Glomerular visceral epithelial cell (primary cell): ENCODE data around the gene STPG3.
A peak's percentile ranks its signal among the peaks of the same experiment; 100 is the strongest.

ENCODE experiments used
- DNase-seq: peaks from one replicate; pipeline ENCODE4 v3.0.0-alpha.2; 2016; ENCODE audit errors: extremely low spot score

Gene STPG3

DNA sequence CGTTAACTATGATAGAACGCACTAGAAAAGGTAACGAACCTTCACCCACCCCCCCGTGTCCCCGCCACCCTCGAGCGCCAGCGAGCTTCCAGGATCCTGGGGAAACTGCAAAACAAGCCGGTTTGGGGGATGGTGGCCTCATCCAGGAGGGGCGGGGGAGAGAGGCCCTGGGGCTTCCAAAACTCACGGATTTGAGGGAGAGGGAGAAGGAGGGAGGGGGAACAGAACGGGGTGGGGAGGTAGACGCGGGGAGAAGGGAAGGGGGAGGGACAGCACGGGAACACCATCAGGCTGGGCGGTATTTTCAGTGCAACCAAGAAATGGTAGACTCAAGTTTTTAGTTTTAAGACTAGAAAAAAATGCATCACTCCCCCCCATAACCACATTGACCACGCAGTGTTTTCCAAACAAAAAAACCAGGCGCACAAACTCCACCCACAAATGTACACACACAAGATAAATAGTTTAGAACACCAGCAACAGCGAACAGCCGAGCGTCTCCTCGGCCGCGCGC lies 49.5 kb downstream of the STPG3 start:
- DNase-seq = no peak

DNA sequence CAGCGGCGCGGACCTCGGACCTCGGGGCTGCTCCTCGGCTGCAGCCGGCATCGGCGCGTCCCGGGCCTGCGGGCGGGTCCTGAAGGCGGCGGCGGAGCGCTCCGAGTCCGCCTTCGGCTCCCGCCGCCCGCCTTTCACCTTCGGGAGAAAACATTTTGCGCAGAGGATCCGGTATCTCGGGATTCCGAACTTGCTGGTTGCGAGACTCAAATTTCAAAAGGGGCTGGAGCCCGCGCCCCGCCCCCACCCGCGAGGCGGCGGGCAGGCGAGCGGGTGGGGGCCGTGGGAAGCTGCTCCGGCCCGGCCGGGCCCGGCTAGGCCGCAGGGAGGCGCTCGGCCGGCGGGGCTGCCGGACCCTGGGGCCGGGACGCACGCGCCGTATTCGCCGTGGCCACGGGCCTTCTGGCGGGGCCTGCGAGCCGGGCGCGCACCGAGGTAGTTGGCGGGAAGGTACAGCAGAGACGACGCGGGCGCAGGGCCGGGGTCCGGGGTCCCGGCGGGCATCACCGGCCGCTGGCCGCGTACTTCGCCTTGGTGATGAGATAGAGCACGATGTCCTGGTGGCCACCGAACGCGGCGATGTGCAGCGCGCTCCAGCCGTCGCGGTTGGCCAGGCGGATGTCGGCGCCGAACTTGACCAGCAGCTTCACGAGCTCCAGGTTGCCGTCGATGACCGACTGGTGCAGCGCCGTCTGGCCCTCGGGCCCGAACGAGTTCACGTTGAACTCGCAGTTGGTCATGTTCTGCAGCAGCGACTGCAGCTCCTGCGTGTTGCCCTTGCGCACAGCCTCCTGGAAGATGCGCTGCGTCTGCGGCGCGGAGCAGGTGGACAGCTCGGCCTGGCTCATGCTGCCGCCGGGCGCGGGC lies 50.2 kb downstream of the STPG3 start:
- DNase-seq = peak; percentile 44

GRCh38 chr9:137302118-137302448 lies 51.0 kb downstream of the STPG3 start, which contains the start of gene NRARP:
TSS of gene NRARP (minus strand) at chr9:137302271. CDS start at chr9:137301928, 343 bp downstream.
- DNase-seq = no peak

- DNase-seq = peak; percentile 86
Measured at GRCh38 chr9:137302449-137303150, 51.5 kb downstream of the STPG3 start.
